A549 (cell line): Measurements from ENCODE around the gene CCDC194. TPM values are rescaled to one million over a fixed set of nuclear protein-coding genes. Genes with fewer than 3 reads are reported as not detected.

ENCODE experiments used
- ATAC-seq, 2 experiments: fragments of 200-7000 bp in 1 of 2; fragments of >200 bp in 1 of 2; cut with Nextera tagmentation in 1 of 2; cut with Tn5 transposase in 1 of 2; 3 replicates each; pipeline versions ENCODE4 v1.8.0 to v1.9.1; 2018 to 2020; ENCODE audit warnings: mild to moderate bottlenecking in 1 of 2, moderate library complexity in 1 of 2
- CTCF ChIA-PET: fragments of 300-600 bp; sonication (Branson Sonifier 250); formaldehyde crosslinking; extraction: SDS; loops from one replicate; lab custom pipeline; 2021; ENCODE audit warnings: antibody characterized with exemption, inconsistent platforms; lab: Yijun Ruan, JAX
- POLR2A ChIA-PET: fragments of 350-600 bp; formaldehyde crosslinking; extraction: SDS; loops from one replicate; lab custom pipeline; 2021; ENCODE audit warnings: antibody characterized with exemption, inconsistent platforms; lab: Yijun Ruan, JAX
- DNase-seq, 2 experiments: peaks; one replicate each; pipeline versions ENCODE4 v3.0.0 to v3.0.0-alpha.2; 2011 to 2016; ENCODE audit warnings: low read depth in 1 of 2, low spot score in 1 of 2
- FAIRE-seq: peaks from 2 replicates; lab custom pipeline; 2011; peaks lifted over from hg19 to GRCh38; lab: Jason Lieb, UNC
- H3K27ac ChIP-seq, 2 experiments: fragments of >200 bp; sonication (Bioruptor Twin); formaldehyde crosslinking; 3 replicates each; pipeline ENCODE4 v1.5.1; 2016 to 2017
- H3K4me1 ChIP-seq: fragments of >200 bp; sonication (Bioruptor Twin); formaldehyde crosslinking; 3 replicates; pipeline ENCODE4 v1.6.1; 2016
- H3K4me2 ChIP-seq: fragments of >200 bp; sonication (Bioruptor Twin); formaldehyde crosslinking; 3 replicates; pipeline ENCODE4 v1.6.1; 2016
- H3K4me3 ChIP-seq: fragments of >200 bp; sonication (Bioruptor Twin); formaldehyde crosslinking; 3 replicates; pipeline ENCODE4 v1.5.1; 2016
- H3K9me3 ChIP-seq: fragments of >200 bp; sonication (Bioruptor Twin); formaldehyde crosslinking; 3 replicates; pipeline ENCODE4 v1.6.1; 2016
- CHD2 ChIP-seq: fragments of 150-350 bp; IDR thresholded peaks from 2 replicates; pipeline ENCODE4 v1.6.1; 2014; ENCODE audit warnings: low read length; ENCODE audit not compliant: partially characterized antibody
- FOSB ChIP-seq: fragments of 250-450 bp; sonication (Bioruptor Pico); IDR thresholded peaks from 2 replicates; pipeline ENCODE4 v1.5.0; 2020; ENCODE audit warnings: mild to moderate bottlenecking, moderate library complexity
- FOXS1 ChIP-seq: fragments of 250-450 bp; sonication (Bioruptor Pico); IDR thresholded peaks from 2 replicates; pipeline ENCODE4 v1.5.0; 2020; ENCODE audit warnings: mild to moderate bottlenecking, moderate library complexity
- HEYL ChIP-seq: fragments of 250-450 bp; sonication (Bioruptor Pico); IDR thresholded peaks from 2 replicates; pipeline ENCODE4 v1.8.0; 2021; ENCODE audit warnings: mild to moderate bottlenecking, moderate library complexity
- KDM1A ChIP-seq: fragments of 200-600 bp; sonication (generic); IDR thresholded peaks from 2 replicates; pipeline ENCODE4 v1.6.1; 2016; ENCODE audit warnings: low read depth, mild to moderate bottlenecking
- MAFK ChIP-seq: fragments of 450-650 bp; IDR thresholded peaks from 2 replicates; pipeline ENCODE4 v1.6.1; 2014; ENCODE audit not compliant: partially characterized antibody
- PHF8 ChIP-seq: fragments of 200-600 bp; sonication (generic); IDR thresholded peaks from 2 replicates; pipeline ENCODE4 v1.6.1; 2016; ENCODE audit warnings: low read depth, mild to moderate bottlenecking, antibody characterized with exemption, moderate library complexity, borderline replicate concordance
- POLR2A ChIP-seq: IDR thresholded peaks from 2 replicates; pipeline ENCODE4 v1.6.1; 2012; ENCODE audit warnings: mild to moderate bottlenecking, low read length
- RAD21 ChIP-seq, 2 experiments: fragments of >200 bp in 1 of 2; sonication (Bioruptor Twin) in 1 of 2; formaldehyde crosslinking in 1 of 2; IDR thresholded peaks in 1 of 2; conservative IDR thresholded peaks in 1 of 2; 2 replicates in 1 of 2; 3 replicates in 1 of 2; pipeline ENCODE4 v1.6.1; 2012 to 2018; ENCODE audit warnings: inconsistent platforms in 1 of 2
- SMC3 ChIP-seq: fragments of >200 bp; sonication (Bioruptor Twin); formaldehyde crosslinking; IDR thresholded peaks from 3 replicates; pipeline ENCODE4 v1.6.1; 2018; ENCODE audit warnings: inconsistent platforms
- TFCP2L1 ChIP-seq: fragments of 250-450 bp; sonication (Bioruptor Pico); IDR thresholded peaks from 2 replicates; pipeline ENCODE4 v1.5.0; 2021; ENCODE audit warnings: mild to moderate bottlenecking
- ZFP36 ChIP-seq: fragments of 450-650 bp; IDR thresholded peaks from 2 replicates; pipeline ENCODE4 v1.6.1; 2014; ENCODE audit warnings: borderline replicate concordance; ENCODE audit not compliant: partially characterized antibody
- WGBS: methylation state at CpG from one replicate; pipeline ENCODE4 v1.1.6; 2017; ENCODE audit errors: missing lambda C conversion rate; 5-methylcytosine and 5-hydroxymethylcytosine counted together
- polyA plus RNA-seq, 4 experiments: library from polyadenylated mRNA; depleted of rRNA in 3 of 4; stranded (reverse); fragments of >200 nt; fragmentation: RNase III in 1 of 4; extraction: RNeasy Plus Mini Kit Qiagen cat#74134 plus additional on column Dnase treatment in 1 of 4; gene quantifications; 2 replicates in 3 of 4; 3 replicates in 1 of 4; pipeline ENCODE4 v1.2.3, GENCODE V29; 2011 to 2017
- TF ChIP-seq, protein P1 (sequence below): fragments of 200-600 bp; sonication (generic); IDR thresholded peaks from 2 replicates; pipeline ENCODE4 v1.6.1; 2016; ENCODE audit warnings: antibody characterized with exemption, mild to moderate bottlenecking, moderate library complexity
- TF ChIP-seq, protein P2 (sequence below): fragments of 250-450 bp; sonication (Bioruptor Pico); IDR thresholded peaks from 2 replicates; pipeline ENCODE4 v1.5.0; 2021; ENCODE audit warnings: mild to moderate bottlenecking, moderate library complexity, borderline replicate concordance
- TF ChIP-seq, protein P3 (sequence below): fragments of >200 bp; sonication (Bioruptor Twin); formaldehyde crosslinking; IDR thresholded peaks from 3 replicates; pipeline ENCODE4 v1.5.1; 2016

Gene CCDC194
- polyA plus RNA-seq, 2 of the 4 experiments (the other 2 are of a cell fraction) = not detected

DNA sequence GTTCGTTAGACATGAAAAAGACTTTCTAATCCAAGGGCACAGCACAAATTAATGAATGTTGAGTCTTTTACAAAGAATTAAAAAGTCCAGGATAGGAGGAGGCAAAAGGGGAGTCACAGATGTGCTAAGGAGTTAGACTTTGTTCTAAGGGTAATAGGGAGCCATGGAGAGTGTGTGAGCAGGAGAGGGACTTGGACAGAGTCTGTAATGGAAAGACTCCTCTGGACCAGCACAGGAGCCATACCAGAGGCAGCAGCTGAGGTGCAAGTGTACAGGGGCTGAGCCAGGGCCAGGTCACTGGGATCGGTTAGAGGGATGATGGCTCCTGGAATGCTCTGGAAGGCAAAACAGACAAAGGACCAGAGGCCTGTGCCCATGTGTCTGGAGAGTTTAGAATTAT is 46.1 kb downstream of the CCDC194 start:
- 85% methylated on average over 2 of the region's 2 CpGs for WGBS
- ChIA-PET POLR2A (no interaction called here), CTCF (interaction anchor here (0.9 to 10.8 kb wide), 4 partner anchors 8 to 100 kb away, joined by 3 to 111 read pairs (median 4); no protein-coding TSS in a partner anchor)
- Histone ChIP-seq H3K27ac (peak overlapping the region; percentile 68 to 86; a peak in 5 of 6 replicates), H3K4me1 (peaks cover 7% of the 10 kb centered on the region), H3K4me3 (no peak overlapping the region), H3K4me2 (no peak overlapping the region; the same call in 2 of the 3 replicates), H3K9me3 (no peaks in the 10 kb centered on the region)
- FAIRE-seq (no peak), ATAC-seq (no peak), DNase-seq (no peak)
- peak; percentile 74 for TF ChIP-seq ZFP36
- TF ChIP-seq HEYL (CRISPR knock-in tag) = no peak
- TF ChIP-seq KDM1A = 0 out of 2 replicates have a peak, but pooled peaks have one; percentile 42

DNA sequence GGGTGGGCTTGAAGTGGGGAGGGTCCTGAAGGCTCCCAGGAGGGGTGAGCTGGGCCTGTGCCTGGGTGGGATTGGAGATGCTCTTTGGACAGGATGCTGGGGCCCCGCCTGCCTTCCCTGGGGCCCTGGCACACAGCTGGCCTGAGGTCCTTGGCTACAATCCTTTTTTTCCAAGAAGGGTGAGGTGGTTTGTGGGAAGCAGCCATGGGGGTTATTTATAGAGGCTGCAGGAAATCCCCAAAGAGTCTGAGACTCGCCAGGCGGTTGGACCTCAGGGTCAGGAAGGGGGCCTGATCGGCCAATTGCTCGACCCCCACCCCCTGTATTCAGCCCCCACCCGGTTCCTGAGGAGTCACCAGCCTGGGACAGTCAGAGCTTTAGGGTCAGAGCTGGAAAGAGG is 46.6 kb downstream of the CCDC194 start:
- H3K4me1 ChIP-seq = peaks cover 7% of the 10 kb centered on the region
- FAIRE-seq = no peak
- POLR2A ChIA-PET = no interaction called here
- 47% methylated on average over 6 of the region's 6 CpGs for WGBS
- no peak for ATAC-seq
- CTCF ChIA-PET = interaction anchor here (0.9 to 10.8 kb wide), 6 partner anchors 9 to 119 kb away, joined by 3 to 111 read pairs (median 4); no protein-coding TSS in a partner anchor
- no peak overlapping the region for H3K4me2 ChIP-seq
- DNase-seq = no peak
- H3K4me3 ChIP-seq = no peak overlapping the region
- TF ChIP-seq FOXS1 (CRISPR knock-in tag) = no peak
- no peak for TF ChIP-seq MAFK
- TF ChIP-seq FOSB (CRISPR knock-in tag) = no peak
- no peak for TF ChIP-seq POLR2A
- no peak for TF ChIP-seq PHF8
- TF ChIP-seq, protein P1, sequence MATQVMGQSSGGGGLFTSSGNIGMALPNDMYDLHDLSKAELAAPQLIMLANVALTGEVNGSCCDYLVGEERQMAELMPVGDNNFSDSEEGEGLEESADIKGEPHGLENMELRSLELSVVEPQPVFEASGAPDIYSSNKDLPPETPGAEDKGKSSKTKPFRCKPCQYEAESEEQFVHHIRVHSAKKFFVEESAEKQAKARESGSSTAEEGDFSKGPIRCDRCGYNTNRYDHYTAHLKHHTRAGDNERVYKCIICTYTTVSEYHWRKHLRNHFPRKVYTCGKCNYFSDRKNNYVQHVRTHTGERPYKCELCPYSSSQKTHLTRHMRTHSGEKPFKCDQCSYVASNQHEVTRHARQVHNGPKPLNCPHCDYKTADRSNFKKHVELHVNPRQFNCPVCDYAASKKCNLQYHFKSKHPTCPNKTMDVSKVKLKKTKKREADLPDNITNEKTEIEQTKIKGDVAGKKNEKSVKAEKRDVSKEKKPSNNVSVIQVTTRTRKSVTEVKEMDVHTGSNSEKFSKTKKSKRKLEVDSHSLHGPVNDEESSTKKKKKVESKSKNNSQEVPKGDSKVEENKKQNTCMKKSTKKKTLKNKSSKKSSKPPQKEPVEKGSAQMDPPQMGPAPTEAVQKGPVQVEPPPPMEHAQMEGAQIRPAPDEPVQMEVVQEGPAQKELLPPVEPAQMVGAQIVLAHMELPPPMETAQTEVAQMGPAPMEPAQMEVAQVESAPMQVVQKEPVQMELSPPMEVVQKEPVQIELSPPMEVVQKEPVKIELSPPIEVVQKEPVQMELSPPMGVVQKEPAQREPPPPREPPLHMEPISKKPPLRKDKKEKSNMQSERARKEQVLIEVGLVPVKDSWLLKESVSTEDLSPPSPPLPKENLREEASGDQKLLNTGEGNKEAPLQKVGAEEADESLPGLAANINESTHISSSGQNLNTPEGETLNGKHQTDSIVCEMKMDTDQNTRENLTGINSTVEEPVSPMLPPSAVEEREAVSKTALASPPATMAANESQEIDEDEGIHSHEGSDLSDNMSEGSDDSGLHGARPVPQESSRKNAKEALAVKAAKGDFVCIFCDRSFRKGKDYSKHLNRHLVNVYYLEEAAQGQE = no peak
- TF ChIP-seq, protein P2, sequence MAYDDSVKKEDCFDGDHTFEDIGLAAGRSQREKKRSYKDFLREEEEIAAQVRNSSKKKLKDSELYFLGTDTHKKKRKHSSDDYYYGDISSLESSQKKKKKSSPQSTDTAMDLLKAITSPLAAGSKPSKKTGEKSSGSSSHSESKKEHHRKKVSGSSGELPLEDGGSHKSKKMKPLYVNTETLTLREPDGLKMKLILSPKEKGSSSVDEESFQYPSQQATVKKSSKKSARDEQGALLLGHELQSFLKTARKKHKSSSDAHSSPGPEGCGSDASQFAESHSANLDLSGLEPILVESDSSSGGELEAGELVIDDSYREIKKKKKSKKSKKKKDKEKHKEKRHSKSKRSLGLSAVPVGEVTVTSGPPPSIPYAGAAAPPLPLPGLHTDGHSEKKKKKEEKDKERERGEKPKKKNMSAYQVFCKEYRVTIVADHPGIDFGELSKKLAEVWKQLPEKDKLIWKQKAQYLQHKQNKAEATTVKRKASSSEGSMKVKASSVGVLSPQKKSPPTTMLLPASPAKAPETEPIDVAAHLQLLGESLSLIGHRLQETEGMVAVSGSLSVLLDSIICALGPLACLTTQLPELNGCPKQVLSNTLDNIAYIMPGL (CRISPR knock-in tag) = no peak
- TF ChIP-seq CHD2 = no peak
- peak overlapping the region; percentile 17 to 48; a peak in 1 of 6 replicates for H3K27ac ChIP-seq
- H3K9me3 ChIP-seq = no peaks in the 10 kb centered on the region

DNA sequence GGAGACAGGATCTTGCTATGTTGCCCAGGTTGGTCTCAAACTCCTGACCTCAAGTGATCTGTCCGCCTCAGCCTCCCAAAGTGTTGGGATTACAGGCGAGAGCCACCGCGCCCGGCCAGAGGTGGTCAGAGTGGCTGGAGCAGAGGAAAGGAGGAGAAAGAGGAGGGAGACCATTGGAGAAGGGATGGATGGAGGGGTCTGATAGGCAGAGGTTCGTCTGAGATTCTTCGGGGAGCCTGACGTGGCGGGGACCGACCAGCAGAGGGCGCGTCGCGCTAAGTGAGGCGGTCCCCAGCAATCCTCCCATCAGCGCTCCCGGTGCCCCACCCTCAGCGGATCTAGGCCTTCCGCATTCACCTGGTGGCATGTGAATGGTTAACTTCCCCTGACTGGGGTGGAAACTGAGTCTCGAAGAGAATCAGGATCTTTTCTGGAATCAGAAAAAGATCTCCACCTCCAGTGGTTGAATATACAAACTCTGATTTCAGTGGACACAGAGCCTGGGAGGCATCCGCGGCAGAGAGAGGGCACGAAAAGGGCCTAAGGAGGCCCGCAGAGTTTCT is 47.8 kb downstream of the CCDC194 start:
- Histone ChIP-seq H3K9me3 (no peaks in the 10 kb centered on the region), H3K27ac (peak overlapping the region in 1 of 2 experiments; percentile 54; a peak in 3 of 6 replicates), H3K4me3 (no peak overlapping the region), H3K4me2 (no peak overlapping the region), H3K4me1 (peaks cover 7% of the 10 kb centered on the region)
- ATAC-seq (peak; percentile 84 to 95), DNase-seq (peak; percentile 58 to 67), FAIRE-seq (no peak)
- TF ChIP-seq TFCP2L1 (CRISPR knock-in tag) = no peak
- TF ChIP-seq RAD21 (conservative IDR thresholded peaks at IDR 0.05 in 1 of 2, IDR thresholded peaks at IDR 0.05 in 1 of 2) = peak; percentile 70 to 78
- TF ChIP-seq, protein P3, sequence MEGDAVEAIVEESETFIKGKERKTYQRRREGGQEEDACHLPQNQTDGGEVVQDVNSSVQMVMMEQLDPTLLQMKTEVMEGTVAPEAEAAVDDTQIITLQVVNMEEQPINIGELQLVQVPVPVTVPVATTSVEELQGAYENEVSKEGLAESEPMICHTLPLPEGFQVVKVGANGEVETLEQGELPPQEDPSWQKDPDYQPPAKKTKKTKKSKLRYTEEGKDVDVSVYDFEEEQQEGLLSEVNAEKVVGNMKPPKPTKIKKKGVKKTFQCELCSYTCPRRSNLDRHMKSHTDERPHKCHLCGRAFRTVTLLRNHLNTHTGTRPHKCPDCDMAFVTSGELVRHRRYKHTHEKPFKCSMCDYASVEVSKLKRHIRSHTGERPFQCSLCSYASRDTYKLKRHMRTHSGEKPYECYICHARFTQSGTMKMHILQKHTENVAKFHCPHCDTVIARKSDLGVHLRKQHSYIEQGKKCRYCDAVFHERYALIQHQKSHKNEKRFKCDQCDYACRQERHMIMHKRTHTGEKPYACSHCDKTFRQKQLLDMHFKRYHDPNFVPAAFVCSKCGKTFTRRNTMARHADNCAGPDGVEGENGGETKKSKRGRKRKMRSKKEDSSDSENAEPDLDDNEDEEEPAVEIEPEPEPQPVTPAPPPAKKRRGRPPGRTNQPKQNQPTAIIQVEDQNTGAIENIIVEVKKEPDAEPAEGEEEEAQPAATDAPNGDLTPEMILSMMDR = peak; percentile 82
- peak; percentile 90 for TF ChIP-seq SMC3
- WGBS = 20% methylated on average over 16 of the region's 24 CpGs
- ChIA-PET CTCF (interaction anchor here (0.7 to 10.8 kb wide), 8 partner anchors 8 to 470 kb away, joined by 3 to 111 read pairs (median 3); partner anchors contain the start of gene MRPL34), POLR2A (no interaction called here)
